ENCODE measurements around the gene EPHA2.

Gene EPHA2

DNA sequence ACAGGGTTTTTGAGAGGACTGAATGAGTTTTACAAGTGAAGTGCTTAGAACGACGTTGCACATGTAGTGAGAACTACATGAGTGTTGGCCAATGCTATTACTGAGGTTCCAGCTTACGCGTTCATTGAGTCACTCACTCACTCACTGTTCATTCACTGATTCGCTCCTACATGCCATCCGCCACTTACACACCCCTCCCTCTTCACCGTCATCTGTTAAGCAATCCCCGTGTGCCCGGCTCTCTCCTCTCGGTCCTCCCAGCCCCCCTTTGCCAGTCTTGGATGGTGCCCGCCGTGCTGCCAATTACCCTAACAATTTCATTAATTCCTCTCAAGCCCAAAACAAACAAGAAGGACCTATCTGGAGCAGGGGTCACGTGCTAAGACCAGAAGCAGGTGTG is 27.3 kb upstream of the EPHA2 start:
- H3K4me3 ChIP-seq (ENCODE audit: low read depth, low read length): no peak overlapping the region
- H3K27ac ChIP-seq (ENCODE audit: low read depth, low read length): peak overlapping the region; percentile 90
- no peaks in the 10 kb centered on the region for H3K79me2 ChIP-seq (ENCODE audit: control insufficient read depth, insufficient read depth, low read length, unreplicated experiment)
- H3K36me3 ChIP-seq (ENCODE audit: insufficient read depth, low read length): no peaks in the 10 kb centered on the region
- no peak overlapping the region for H2AFZ ChIP-seq (ENCODE audit: low read length, unreplicated experiment)
- H3K27me3 ChIP-seq (ENCODE audit: insufficient read depth, low read length): no peaks in the 10 kb centered on the region
- H3K4me1 ChIP-seq (ENCODE audit: control insufficient read depth, insufficient read depth, low read length, unreplicated experiment): peaks cover 46% of the 10 kb centered on the region

DNA sequence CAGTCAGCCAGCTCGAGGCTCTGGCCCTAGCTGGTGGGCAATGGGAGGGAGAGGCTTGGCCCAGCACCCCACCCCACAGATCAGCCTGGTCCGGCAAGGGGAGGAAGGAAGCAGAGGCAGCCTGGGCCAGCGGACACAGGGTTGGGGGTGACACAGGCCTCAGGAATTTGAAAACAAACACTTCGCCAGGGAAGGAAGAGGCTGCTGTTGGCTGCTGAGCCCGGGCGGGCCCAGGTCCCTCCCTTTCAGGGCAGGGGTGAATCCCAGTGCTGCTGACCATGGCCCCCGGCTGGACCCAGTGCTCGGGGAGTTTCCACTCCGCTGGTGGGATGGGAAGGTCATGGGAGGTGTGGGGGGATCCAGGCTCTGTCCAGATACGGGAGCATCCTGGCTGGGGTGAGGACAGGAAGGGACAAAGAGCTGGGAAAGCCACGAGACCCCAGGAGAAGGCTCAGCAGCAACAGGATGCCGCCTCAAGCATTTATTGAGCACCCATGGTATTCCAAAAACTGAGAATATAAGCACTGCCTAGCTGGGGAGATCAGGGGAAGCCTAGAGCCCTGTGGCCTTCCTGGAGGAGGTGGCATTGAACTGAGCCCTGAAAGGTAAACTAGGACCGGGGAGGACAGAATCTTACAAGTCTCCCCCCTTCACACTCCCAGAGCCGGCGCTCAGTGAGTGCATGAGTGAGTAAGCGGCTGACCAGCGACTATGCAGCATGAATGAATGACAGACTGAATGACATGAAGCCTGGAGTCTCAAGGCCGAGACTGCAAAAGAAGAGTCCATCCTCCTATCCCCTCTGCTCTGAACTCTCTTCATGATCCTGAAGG is 26.2 kb upstream of the EPHA2 start:
- H2AFZ ChIP-seq (ENCODE audit: low read length, unreplicated experiment): peak overlapping the region; percentile 81
- H3K4me1 ChIP-seq (ENCODE audit: control insufficient read depth, insufficient read depth, low read length, unreplicated experiment): peaks cover 42% of the 10 kb centered on the region
- H3K79me2 ChIP-seq (ENCODE audit: control insufficient read depth, insufficient read depth, low read length, unreplicated experiment): no peaks in the 10 kb centered on the region
- H3K27me3 ChIP-seq (ENCODE audit: insufficient read depth, low read length): no peaks in the 10 kb centered on the region
- H3K4me3 ChIP-seq (ENCODE audit: low read depth, low read length): no peak overlapping the region
- no peaks in the 10 kb centered on the region for H3K36me3 ChIP-seq (ENCODE audit: insufficient read depth, low read length)
- peak overlapping the region; percentile 90 for H3K27ac ChIP-seq (ENCODE audit: low read depth, low read length)

DNA sequence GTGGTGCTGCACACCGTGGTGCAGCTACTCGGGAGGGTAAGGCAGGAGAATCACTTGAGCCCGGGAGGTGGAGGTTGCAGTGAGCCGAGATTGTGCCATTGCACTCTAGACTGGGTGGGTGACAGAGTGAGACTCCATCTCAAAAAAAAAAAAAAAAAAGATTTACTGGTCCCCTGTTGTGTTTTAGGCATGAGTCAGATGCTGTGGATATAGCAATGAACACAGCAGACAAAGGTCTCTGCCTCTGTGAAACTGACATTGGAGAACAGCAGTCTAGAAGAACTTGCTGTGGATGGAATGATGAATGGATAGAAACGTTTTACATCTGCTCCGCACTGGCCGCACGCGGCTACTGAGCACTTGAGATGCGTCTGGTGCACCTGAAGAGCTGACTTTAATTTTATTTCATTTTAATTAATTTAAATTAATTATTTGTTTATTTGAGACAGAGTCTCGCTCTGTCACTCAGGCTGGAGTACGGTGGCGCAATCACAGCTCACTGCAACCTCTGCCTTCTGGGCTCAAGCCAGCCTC is 24.5 kb upstream of the EPHA2 start:
- H3K4me1 ChIP-seq (ENCODE audit: control insufficient read depth, insufficient read depth, low read length, unreplicated experiment): peaks cover 58% of the 10 kb centered on the region
- H3K27ac ChIP-seq (ENCODE audit: low read depth, low read length): peak overlapping the region; percentile 90; the same call in 1 of the 2 replicates
- no peaks in the 10 kb centered on the region for H3K36me3 ChIP-seq (ENCODE audit: insufficient read depth, low read length)
- no peaks in the 10 kb centered on the region for H3K27me3 ChIP-seq (ENCODE audit: insufficient read depth, low read length)
- H2AFZ ChIP-seq (ENCODE audit: low read length, unreplicated experiment): no peak overlapping the region
- H3K4me3 ChIP-seq (ENCODE audit: low read depth, low read length): no peak overlapping the region
- H3K79me2 ChIP-seq (ENCODE audit: control insufficient read depth, insufficient read depth, low read length, unreplicated experiment): no peaks in the 10 kb centered on the region

DNA sequence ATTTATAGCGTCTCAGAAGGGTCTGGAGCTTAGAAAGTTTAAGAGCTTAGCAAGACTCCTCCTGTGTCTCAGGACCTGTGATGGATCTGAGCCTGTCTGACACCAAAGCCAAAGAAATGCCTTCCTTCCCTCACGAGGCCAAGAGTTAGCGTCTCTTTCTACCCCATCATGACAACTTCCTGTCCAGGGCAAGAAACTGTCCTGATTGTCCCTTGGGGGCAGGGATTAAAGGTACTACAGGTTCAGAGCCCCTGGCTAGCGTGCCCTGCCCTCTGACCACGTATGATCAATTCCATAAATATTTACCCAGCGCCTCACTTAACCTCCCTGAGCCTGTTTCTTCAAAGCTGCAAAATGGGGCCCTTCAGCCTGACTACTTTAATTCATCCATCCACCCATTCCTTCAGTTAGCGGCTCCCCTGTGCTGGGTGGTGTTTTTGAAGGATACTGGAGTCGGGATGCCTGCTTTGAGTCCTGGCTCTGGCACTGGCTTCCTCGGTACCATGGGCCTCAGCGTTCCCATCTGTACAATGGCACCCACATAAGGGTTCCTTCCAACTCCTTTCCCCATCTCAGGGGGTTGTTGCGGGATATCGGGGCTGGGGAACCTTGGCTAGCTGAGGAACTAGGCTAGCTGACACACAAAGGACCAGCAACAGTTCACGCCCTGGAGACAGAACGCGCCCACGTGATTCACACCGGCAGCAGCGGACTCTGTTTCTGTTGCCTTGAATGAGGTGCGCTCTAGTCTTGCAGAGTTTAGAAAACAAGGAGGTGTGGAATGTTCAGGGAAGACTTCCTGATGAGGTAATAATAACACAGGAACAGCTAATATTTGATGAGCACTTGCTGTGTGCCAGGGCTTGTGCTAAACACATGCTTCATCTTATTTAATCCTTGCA is 23.0 kb upstream of the EPHA2 start:
- Histone ChIP-seq H3K36me3 (ENCODE audit: insufficient read depth, low read length) (no peaks in the 10 kb centered on the region), H3K4me1 (ENCODE audit: control insufficient read depth, insufficient read depth, low read length, unreplicated experiment) (peaks cover 72% of the 10 kb centered on the region), H3K27me3 (ENCODE audit: insufficient read depth, low read length) (no peaks in the 10 kb centered on the region), H3K4me3 (ENCODE audit: low read depth, low read length) (no peak overlapping the region), H2AFZ (ENCODE audit: low read length, unreplicated experiment) (no peak overlapping the region), H3K79me2 (ENCODE audit: control insufficient read depth, insufficient read depth, low read length, unreplicated experiment) (no peaks in the 10 kb centered on the region), H3K27ac (ENCODE audit: low read depth, low read length) (peak overlapping the region; percentile 39; the same call in 1 of the 2 replicates)

DNA sequence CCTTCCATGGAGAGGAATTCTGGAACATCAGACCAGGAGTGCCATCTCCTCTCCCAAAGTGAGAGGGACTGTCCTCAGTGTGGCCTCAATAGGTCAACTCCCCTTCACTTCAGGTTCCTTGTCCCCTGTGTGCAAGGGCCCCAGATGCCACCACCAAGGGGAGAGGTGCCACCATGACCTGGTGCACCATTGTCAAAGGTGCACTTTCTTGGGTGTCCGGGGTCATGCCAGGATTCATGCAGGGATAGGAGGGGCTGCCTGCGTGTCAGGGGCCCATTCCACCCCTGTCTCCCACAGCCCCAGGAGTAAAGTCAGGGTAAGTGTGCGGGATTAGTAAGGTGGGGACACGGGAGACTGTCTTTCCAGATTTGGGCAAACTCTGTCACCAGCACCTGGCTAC is 21.4 kb upstream of the EPHA2 start:
- no peaks in the 10 kb centered on the region for H3K79me2 ChIP-seq (ENCODE audit: control insufficient read depth, insufficient read depth, low read length, unreplicated experiment)
- H3K36me3 ChIP-seq (ENCODE audit: insufficient read depth, low read length): no peaks in the 10 kb centered on the region
- no peak overlapping the region for H2AFZ ChIP-seq (ENCODE audit: low read length, unreplicated experiment)
- H3K27me3 ChIP-seq (ENCODE audit: insufficient read depth, low read length): no peaks in the 10 kb centered on the region
- H3K27ac ChIP-seq (ENCODE audit: low read depth, low read length): no peak overlapping the region
- no peak overlapping the region for H3K4me3 ChIP-seq (ENCODE audit: low read depth, low read length)
- peaks cover 72% of the 10 kb centered on the region for H3K4me1 ChIP-seq (ENCODE audit: control insufficient read depth, insufficient read depth, low read length, unreplicated experiment)

DNA sequence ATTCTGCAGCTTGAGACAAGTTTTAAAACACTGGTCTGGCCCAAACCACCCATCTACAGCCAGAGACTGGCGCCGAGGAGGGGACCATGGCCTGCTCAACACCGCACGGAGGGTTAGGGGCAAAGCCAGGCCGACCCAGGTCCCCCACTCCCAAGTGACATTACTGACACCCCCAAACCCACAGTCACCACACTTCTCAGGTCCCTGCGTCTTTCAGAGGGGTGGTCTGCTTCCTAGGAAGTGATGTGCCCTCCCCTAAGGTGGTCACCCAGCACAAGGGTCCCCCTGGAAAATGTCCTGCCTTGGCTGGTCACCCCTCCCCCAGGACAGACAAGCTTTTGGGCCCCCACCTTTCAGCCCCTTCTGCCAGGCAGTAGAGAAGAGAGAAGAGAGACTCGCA is 20.8 kb upstream of the EPHA2 start:
- Histone ChIP-seq H3K27ac (ENCODE audit: low read depth, low read length) (peak overlapping the region; percentile 78), H3K36me3 (ENCODE audit: insufficient read depth, low read length) (no peaks in the 10 kb centered on the region), H3K27me3 (ENCODE audit: insufficient read depth, low read length) (no peaks in the 10 kb centered on the region), H3K4me3 (ENCODE audit: low read depth, low read length) (no peak overlapping the region), H3K79me2 (ENCODE audit: control insufficient read depth, insufficient read depth, low read length, unreplicated experiment) (no peaks in the 10 kb centered on the region), H2AFZ (ENCODE audit: low read length, unreplicated experiment) (no peak overlapping the region), H3K4me1 (ENCODE audit: control insufficient read depth, insufficient read depth, low read length, unreplicated experiment) (peaks cover 66% of the 10 kb centered on the region)

DNA sequence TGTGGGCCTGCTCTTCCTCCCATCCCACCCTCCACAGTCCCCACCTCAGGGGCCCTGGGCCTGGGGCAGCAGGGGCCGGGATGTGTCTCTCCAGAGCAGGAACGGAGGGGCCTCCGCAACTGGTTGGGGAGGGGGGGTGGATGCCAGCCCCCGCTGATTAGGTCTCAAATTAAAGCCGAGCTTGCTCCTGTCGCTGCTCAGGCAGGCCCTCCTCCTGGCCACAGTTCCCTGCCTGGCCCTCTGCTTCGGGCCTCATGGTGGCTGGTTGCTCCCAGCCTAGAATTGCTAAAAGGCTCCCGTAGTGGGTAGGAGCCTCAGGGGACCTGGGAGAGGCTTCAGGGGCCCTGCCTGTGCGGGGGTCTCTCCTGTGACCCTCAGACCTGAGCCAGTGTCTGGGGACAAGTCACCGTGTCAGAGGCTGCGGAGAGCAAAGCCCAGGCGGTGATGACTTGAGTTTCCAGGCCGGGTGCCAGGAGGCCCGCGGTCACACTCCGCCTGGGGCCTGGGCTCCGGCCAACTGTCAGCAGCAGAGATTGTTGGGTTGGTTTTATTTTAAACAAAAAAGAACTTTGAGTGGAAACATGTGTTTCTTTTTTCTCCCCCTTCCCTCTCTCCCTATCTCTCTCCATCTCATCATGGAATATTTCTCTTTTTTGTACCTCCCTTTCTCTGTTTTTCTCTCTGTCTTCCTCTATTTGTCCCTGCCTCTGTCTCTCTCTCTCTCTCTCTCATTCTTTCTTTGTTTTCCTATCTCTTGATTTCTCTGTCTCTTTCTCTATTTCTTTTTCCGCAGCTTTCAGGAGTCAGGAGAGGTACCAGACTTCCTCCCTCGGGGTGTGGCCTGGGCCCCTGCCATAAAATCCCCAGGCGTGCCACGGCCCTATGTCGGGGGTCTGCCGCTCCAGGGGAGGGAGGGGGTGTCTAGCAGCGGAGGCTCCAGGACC is 20.0 kb upstream of the EPHA2 start:
- Histone ChIP-seq H3K4me1 (ENCODE audit: control insufficient read depth, insufficient read depth, low read length, unreplicated experiment) (peaks cover 59% of the 10 kb centered on the region), H2AFZ (ENCODE audit: low read length, unreplicated experiment) (peak overlapping the region; percentile 55), H3K4me3 (ENCODE audit: low read depth, low read length) (0 out of 2 replicates have a peak overlapping the region, but pooled peaks have one; percentile 11), H3K27me3 (ENCODE audit: insufficient read depth, low read length) (no peaks in the 10 kb centered on the region), H3K36me3 (ENCODE audit: insufficient read depth, low read length) (no peaks in the 10 kb centered on the region), H3K79me2 (ENCODE audit: control insufficient read depth, insufficient read depth, low read length, unreplicated experiment) (no peaks in the 10 kb centered on the region), H3K27ac (ENCODE audit: low read depth, low read length) (peak overlapping the region; percentile 78)

DNA sequence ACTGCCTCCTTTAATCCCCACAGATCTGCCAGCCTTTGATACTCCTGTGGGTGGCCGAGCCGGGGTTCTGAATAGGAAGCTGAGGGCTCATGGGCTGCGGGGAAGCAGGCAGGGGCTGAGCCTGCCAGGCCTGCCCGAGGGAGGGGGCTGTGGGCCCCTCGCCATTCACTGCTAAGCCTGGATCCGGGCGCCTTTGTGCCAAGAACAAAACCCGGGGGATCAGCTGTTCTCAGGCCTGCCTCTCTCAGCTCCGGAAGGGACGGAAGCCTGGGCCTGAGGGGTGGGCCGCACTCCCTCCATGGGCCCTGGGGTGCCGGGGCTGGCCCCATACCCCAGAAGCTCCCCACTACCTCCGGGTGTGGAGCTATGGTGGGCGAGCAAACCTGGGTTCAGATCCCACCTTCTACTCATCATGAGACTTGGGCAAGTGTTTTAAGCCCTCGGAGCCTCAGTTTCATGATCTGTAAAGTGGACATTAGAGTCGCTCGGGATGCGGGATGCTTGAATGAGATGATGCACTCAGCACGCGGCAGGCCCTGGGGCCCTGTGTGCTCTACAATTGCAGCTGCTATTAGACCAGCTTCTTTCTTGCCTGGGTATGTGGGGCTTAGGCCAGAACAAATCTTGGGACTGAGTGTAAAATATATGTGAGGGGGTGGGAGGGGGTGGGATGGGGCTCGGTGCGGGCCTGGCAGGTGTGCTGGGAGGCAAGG is 19.2 kb upstream of the EPHA2 start:
- H3K4me3 ChIP-seq (ENCODE audit: low read depth, low read length): no peak overlapping the region
- H3K27me3 ChIP-seq (ENCODE audit: insufficient read depth, low read length): no peaks in the 10 kb centered on the region
- no peak overlapping the region for H2AFZ ChIP-seq (ENCODE audit: low read length, unreplicated experiment)
- no peaks in the 10 kb centered on the region for H3K36me3 ChIP-seq (ENCODE audit: insufficient read depth, low read length)
- H3K4me1 ChIP-seq (ENCODE audit: control insufficient read depth, insufficient read depth, low read length, unreplicated experiment): peaks cover 52% of the 10 kb centered on the region
- H3K27ac ChIP-seq (ENCODE audit: low read depth, low read length): peak overlapping the region; percentile 78
- no peaks in the 10 kb centered on the region for H3K79me2 ChIP-seq (ENCODE audit: control insufficient read depth, insufficient read depth, low read length, unreplicated experiment)

DNA sequence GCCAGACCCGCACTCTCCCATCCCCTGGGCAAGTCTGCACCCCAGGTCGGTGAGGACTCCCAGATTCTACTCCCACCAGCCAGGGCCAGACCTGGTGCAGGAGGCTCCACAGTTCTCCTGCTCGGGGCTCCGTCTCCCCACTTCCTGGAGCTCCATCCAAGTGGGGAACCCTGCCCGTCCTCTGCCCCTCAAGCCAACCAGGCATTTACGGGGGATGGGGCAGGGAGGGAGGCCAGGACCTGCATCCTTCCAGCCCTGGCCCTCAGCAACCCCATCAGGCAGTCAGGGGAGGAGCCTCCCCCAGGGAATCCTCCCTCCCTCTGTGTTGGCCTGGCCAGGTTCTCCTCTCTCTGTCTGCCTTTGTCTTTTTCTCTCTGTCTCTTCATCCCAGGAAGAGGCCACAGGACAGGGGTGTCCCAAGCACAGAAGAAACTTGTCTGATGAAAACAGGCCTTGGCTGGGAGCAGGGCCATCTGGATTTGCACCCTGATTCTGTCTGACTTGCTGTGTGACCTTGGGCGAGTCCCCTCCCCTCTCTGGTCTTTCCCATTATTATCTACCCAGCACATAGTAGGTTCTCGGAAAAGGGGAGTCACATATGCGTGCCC is 18.5 kb upstream of the EPHA2 start:
- Histone ChIP-seq H3K36me3 (ENCODE audit: insufficient read depth, low read length) (no peaks in the 10 kb centered on the region), H3K27ac (ENCODE audit: low read depth, low read length) (no peak overlapping the region), H3K79me2 (ENCODE audit: control insufficient read depth, insufficient read depth, low read length, unreplicated experiment) (no peaks in the 10 kb centered on the region), H3K4me3 (ENCODE audit: low read depth, low read length) (no peak overlapping the region), H3K4me1 (ENCODE audit: control insufficient read depth, insufficient read depth, low read length, unreplicated experiment) (peaks cover 52% of the 10 kb centered on the region), H3K27me3 (ENCODE audit: insufficient read depth, low read length) (no peaks in the 10 kb centered on the region), H2AFZ (ENCODE audit: low read length, unreplicated experiment) (no peak overlapping the region)

Measured in ACC112 (cell line).